OCI-LY1 (cell line): ENCODE measurements around the gene C12orf56.

Source experiments
- H2AFZ ChIP-seq: fragments of 200-600 bp; sonication (generic), shearing (Covaris generic); 2 replicates; pipeline ENCODE4 v1.6.0; 2014; ENCODE audit warnings: antibody characterized with exemption, mild to moderate bottlenecking, low read length
- H3F3A ChIP-seq: fragments of 200-600 bp; sonication (generic), shearing (Covaris generic); 2 replicates; pipeline ENCODE4 v1.6.0; 2014; ENCODE audit warnings: mild to moderate bottlenecking, antibody characterized with exemption, low read length, moderate library complexity; ENCODE audit not compliant: insufficient read depth
- H3K27ac ChIP-seq: fragments of 200-600 bp; sonication (generic); 2 replicates; pipeline ENCODE4 v1.5.1; 2014; ENCODE audit warnings: low read length, mixed run types, mild to moderate bottlenecking, low read depth; ENCODE audit not compliant: poor library complexity, severe bottlenecking
- H3K27me3 ChIP-seq: fragments of 200-600 bp; sonication (generic); 2 replicates; pipeline ENCODE4 v1.6.0; 2014; ENCODE audit warnings: antibody characterized with exemption, mild to moderate bottlenecking, low read length, moderate library complexity; ENCODE audit not compliant: insufficient read depth
- H3K36me3 ChIP-seq: fragments of 200-600 bp; sonication (generic); 2 replicates; pipeline ENCODE4 v1.6.1; 2014; ENCODE audit warnings: mild to moderate bottlenecking, antibody characterized with exemption, low read length, moderate library complexity, mixed read lengths; ENCODE audit not compliant: insufficient read depth
- H3K4me1 ChIP-seq: fragments of 200-600 bp; sonication (generic); 2 replicates; pipeline ENCODE4 v1.5.1; 2014; ENCODE audit warnings: mild to moderate bottlenecking, low read length, moderate library complexity; ENCODE audit not compliant: insufficient read depth, severe bottlenecking
- H3K4me2 ChIP-seq: fragments of 200-600 bp; sonication (generic), shearing (Covaris generic); 2 replicates; pipeline ENCODE4 v1.6.1; 2014; ENCODE audit warnings: low read length
- H3K4me3 ChIP-seq: fragments of 200-600 bp; sonication (generic); 2 replicates; pipeline ENCODE4 v1.5.1; 2014; ENCODE audit warnings: low read length, low read depth, mild to moderate bottlenecking, mixed read lengths; ENCODE audit not compliant: poor library complexity, severe bottlenecking
- H3K79me2 ChIP-seq: fragments of 200-600 bp; shearing (Covaris generic); 2 replicates; pipeline ENCODE4 v1.6.1; 2016; ENCODE audit warnings: mixed run types, low read length, mixed read lengths; ENCODE audit not compliant: insufficient read depth
- H3K9ac ChIP-seq: fragments of 200-600 bp; sonication (generic), shearing (Covaris generic); 2 replicates; pipeline ENCODE4 v1.6.1; 2014; ENCODE audit warnings: mild to moderate bottlenecking, low read length, mixed read lengths
- H3K9me2 ChIP-seq: fragments of 200-600 bp; sonication (generic), shearing (Covaris generic); 2 replicates; pipeline ENCODE4 v1.6.1; 2014; ENCODE audit warnings: low read depth, mild to moderate bottlenecking, low read length, mixed read lengths
- H3K9me3 ChIP-seq: fragments of 200-600 bp; shearing (Covaris generic); 2 replicates; pipeline ENCODE4 v1.6.1; 2014; ENCODE audit warnings: low read length, mixed read lengths
- H4K20me1 ChIP-seq: fragments of 200-600 bp; sonication (generic), shearing (Covaris generic); 2 replicates; pipeline ENCODE4 v1.6.0; 2016; ENCODE audit warnings: mild to moderate bottlenecking, low read length; ENCODE audit not compliant: insufficient read depth
- EZH2 ChIP-seq: fragments of 200-600 bp; sonication (generic), shearing (Covaris generic); IDR thresholded peaks from 2 replicates; pipeline ENCODE4 v1.8.0; 2017; ENCODE audit warnings: borderline replicate concordance, mixed run types, mild to moderate bottlenecking, antibody characterized with exemption, low read length, moderate library complexity, mixed read lengths
- TF ChIP-seq, protein P1 (sequence below): fragments of 200-600 bp; sonication (generic), shearing (Covaris generic); IDR thresholded peaks from 2 replicates; pipeline ENCODE4 v1.5.1; 2017; ENCODE audit warnings: mild to moderate bottlenecking, antibody characterized with exemption, low read length, moderate library complexity, mixed read lengths

The C12orf56 gene

DNA sequence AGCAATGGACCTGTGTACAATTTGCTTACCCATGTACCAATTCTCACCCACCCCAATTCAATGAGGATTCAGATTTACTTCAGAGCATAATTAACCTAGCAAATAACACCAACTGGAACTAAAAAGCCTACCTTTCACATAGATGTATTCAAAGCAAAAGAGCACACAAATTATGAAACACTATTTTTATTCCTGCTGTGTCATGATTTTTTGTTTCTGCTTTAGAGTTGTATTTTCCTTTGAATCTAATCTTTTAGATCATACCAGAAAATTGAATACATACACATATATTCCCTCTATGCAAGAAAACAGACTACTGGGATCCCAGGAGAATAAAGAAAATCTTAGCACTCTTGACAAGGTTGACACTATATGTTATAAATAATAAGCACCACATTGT lies 174.3 kb downstream of the C12orf56 start:
- H3K36me3 ChIP-seq, result peaks cover 16% of the 10 kb centered on the region
- no peak for TF ChIP-seq EZH2
- TF ChIP-seq, protein P1, sequence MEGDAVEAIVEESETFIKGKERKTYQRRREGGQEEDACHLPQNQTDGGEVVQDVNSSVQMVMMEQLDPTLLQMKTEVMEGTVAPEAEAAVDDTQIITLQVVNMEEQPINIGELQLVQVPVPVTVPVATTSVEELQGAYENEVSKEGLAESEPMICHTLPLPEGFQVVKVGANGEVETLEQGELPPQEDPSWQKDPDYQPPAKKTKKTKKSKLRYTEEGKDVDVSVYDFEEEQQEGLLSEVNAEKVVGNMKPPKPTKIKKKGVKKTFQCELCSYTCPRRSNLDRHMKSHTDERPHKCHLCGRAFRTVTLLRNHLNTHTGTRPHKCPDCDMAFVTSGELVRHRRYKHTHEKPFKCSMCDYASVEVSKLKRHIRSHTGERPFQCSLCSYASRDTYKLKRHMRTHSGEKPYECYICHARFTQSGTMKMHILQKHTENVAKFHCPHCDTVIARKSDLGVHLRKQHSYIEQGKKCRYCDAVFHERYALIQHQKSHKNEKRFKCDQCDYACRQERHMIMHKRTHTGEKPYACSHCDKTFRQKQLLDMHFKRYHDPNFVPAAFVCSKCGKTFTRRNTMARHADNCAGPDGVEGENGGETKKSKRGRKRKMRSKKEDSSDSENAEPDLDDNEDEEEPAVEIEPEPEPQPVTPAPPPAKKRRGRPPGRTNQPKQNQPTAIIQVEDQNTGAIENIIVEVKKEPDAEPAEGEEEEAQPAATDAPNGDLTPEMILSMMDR, result no peak
- H3K9me3 ChIP-seq, result no peaks in the 10 kb centered on the region
- no peak overlapping the region for H3K4me2 ChIP-seq
- H3F3A ChIP-seq, result no peaks in the 10 kb centered on the region; the same call in 1 of the 2 replicates
- H3K9ac ChIP-seq, result no peak overlapping the region
- H3K27ac ChIP-seq, result no peak overlapping the region
- no peaks in the 10 kb centered on the region for H4K20me1 ChIP-seq
- H2AFZ ChIP-seq, result no peak overlapping the region
- no peaks in the 10 kb centered on the region for H3K27me3 ChIP-seq
- H3K79me2 ChIP-seq, result no peaks in the 10 kb centered on the region
- H3K4me3 ChIP-seq, result no peak overlapping the region
- peaks cover 35% of the 10 kb centered on the region for H3K4me1 ChIP-seq
- H3K9me2 ChIP-seq, result no peaks in the 10 kb centered on the region
